Stimulated activated CD8-positive, alpha-beta memory T cell treated with anti-CD3 and anti-CD28 coated beads, Interleukin-7, amount 100 ng/mL, for 48 hours (primary cell): ENCODE data around the gene ALG13.

Source experiments
- DNase-seq, 2 donors: peaks; one replicate each; pipeline ENCODE4 v3.0.0-alpha.2; 2020; ENCODE audit warnings: low read depth in 1 of 2; ENCODE audit errors: extremely low read depth in 1 of 2

The ALG13 gene

DNA sequence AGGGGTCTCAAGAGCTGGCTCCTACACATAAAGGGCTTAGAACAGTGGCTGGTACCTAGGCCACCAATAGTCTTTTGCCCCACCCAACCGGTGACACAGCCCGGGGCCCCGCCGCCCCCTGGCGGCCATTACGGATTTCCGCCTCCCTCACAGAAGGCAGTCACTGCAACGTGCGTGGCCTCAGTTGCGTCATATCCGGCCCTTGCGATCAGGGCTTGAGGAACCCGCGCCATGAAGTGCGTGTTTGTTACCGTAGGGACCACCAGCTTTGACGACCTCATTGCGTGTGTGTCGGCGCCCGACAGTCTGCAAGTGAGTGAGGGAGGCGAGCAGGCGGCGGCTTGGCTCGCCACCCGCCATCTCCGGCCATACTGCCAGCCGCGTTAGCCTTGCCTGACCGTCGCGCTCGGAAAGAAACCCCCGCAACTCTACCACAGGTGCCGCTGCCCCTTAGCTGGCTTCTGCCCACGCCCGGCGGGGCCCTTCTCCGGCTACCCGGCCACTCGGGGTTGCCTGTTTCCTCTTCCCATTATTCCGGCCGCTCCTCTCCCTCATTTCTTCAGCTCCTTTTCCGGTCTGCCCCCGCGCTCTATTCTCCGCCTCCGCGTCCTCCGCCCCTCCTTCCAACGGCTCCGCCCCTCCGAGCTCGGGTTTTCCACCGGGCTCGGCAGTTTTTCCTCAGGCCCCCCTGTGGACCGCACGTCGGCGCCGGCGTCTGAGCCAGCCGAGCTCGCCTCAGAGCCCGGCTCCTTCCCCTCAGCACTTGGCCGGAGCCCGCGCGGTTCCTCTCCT is at the start of gene ALG13:
Gene ALG13 (plus strand): TSS at position 183 of the 792 bp plus-strand sequence. CDS start 49 bp downstream, at position 232.
- DNase-seq: peak; percentile 70 to 78

DNA sequence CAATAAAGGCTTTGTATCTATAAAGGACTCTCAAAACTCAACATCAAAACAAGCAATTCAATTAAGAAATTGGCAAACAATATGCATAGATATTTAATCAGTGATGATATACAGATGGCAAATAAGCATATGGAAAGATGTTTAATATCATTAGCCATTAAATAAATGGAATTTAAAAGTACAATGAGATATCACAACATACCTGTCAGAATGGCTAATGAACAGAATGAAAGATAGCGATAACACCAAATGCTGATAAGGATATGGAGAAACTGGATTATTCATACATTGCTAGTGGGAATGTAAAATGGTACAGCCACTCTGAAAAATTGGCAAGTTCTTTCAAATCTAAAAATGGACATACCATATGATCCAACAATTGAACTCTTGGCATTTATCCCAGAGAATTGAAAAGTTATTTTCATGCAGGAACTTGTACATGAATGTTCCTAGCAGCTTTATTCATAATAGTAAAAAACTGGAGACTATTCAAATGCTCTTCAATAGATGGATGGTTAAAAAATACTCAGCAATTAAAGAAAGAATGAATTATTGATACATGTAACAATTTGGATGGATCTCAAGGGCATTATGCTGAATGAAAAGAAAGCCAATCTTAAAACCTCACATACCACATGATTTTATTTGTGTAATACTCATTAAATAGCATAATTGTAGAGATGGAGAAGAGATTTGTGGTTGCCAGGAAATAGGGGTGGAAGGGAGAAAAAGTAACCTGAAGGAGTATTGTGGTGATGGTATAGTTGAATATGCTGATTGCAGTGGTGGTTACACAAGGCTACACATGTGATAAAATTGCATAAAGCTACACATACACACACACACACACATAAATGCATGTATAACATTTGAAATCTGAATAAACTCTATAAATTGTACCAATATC is 45.9 kb upstream of the ALG13 start:
- DNase-seq: no peak

DNA sequence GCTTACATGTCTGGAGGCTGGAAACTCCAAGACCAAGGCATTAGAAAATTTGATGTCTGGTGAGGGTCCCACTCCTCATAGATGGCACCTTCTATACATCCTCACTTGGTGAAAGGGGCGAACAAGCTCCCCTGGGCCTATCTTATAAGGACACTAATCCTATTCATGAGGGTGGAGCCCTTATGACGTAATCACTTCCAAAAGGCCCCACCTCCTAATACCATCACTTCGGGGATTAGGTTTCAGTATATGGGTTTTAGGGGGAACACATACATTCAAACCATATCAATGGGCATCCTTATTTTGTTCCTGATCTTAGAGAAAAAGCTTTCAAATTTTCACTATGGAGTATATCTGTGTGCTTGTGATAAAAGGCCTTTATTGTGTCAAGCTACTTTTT is 39.0 kb upstream of the ALG13 start:
- DNase-seq: no peak

DNA sequence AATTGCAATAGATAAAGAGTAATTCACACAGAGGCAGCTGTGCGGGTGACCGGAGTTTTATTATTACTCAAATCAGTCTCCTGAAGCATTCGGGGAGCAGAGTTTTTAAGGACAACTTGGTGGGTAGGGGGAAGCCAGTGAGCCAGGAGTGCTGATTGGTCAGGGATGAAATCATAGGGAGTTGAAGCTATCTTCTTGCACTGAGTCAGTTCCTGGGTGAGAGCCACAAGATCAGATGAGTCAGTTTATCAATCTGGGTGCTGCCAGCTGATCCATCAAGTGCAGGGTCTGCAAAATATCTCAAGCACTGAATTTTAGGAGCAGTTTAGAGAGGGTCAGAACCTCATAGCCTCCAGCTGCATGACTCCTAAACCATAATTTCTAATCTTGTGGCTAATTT is 35.8 kb upstream of the ALG13 start:
- peak in 1 of 2 donors; percentile 0 for DNase-seq

DNA sequence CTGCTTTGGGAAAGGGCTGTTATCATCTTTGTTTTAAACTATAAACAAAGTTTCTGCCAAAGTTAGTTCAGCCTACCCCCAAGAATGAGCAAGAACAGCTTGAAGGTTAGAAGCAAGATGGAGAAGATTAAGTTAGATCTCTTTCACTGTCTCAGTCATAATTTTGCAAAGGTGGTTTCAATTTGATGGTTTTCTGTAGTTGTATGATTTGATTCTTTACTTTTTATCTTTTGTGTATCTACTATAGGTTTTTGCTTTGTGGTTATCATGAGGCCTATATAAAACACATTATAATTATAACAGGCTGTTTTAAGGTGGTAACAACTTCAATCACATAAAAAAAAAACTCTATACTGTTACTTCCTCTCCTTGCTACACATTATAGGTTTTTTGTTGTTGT is 35.4 kb upstream of the ALG13 start:
- no peak for DNase-seq

DNA sequence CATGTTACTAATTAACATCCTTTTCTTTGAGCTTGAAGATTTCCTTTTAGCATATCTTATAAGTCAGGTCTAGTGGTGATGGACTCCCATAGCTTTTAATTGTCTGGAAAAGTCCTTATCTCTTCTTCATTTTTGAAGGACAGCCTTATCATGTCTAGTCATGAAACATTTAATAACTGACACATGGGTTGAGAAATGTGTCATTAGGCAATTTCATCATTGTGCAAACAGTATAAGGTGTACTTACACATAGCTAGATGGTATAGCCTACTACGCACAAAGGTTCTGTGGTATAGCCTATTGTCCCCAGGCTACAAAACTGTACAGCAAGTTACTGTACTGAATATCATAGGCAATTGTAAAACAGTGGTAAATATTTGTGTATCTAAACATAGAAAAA is 34.5 kb upstream of the ALG13 start:
- no peak for DNase-seq

DNA sequence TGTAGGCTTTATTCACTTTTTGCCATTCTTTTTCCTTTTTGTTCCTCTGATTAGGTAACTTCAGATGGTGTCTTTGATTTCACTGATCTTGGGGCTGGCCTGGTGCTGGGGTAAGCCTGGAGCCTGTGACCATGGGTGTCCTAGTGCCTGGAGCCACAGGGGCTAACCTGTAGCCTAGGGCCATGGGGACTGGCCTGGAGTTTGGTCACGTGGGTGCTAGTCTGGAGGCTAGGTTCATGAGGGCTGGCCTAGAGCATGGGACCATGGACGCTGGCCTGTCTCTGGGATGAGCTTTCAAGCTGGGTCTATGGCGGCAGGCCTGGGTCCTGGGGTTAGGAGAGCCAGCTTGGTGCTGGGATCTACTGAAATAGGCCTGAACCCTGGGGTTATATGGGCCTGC is 32.2 kb upstream of the ALG13 start:
- no peak for DNase-seq

DNA sequence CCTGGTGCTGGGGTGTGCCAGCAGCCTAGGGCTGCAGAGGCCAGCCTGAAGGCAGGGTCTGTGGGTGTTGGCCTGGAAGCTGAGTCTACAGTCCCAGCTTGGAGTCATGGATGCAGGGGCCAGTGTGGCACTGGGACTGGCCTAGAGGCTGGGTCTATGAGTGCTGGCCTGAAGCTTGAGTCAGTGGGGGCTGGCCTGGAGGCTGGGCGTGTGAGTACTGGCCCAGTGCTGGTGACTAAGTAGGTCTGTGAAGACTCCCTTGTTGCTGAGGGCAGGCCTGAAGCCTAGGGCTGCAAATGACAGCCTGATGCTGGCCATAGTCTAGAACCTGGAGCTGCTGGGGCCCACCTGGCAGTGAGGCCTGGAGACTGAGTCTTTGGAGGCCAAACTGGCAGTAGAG is 31.3 kb upstream of the ALG13 start:
- no peak for DNase-seq

DNA sequence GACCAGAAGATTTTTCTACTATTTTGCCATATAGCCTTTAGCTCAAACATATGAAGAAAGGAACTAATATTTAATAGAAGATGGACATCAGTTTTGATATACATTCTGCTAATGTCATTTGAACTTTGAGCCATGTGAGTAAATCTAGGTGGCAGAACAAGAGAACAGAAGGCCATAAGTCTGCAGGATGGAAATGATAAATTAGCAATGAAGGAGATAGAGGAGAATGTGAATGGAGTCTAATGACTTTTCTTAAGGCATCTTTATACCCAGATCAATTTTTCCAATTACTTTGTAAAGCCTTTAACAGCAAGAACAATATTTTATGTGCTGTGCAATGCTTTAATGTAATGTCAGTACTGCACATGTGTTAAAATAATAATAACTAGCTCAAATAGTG is 30.1 kb upstream of the ALG13 start:
- no peak for DNase-seq

DNA sequence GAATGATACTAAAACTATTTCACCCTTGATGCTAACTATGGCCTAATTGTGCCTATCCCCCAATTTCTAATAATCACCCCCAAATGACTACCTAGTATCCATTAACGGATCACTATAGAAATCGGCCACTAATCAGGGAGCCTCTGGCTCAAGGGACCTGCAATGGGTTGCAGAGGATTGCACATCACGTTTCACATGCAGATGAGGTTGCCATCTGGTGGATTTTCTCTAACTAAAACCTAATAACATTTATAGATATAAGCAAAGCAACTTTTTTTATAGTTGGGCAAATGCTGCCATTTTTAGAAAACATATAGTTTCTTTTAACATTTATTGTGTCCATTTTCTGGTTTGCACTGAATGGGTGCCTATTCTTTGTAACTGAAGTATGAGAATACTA is 28.3 kb upstream of the ALG13 start:
- DNase-seq: no peak

DNA sequence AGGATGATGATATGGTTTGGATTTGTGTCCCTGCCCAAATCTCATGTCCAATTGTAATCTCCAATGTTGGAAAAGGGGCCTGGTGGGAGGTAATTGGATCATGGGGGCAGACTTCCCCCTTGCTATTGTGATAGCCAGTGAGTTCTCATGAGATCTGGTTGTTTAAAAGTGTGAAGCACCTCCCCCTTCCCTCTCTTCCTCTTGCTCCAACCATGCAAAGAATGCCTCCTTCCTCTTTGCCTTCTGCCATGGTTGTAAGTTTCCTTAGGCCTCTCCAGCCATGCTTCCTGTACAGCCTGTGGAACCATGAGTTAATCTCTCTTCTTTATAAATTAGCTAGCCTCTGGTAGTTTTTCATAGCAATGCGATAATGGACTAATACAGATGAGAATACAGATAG is 19.7 kb upstream of the ALG13 start:
- DNase-seq: no peak

DNA sequence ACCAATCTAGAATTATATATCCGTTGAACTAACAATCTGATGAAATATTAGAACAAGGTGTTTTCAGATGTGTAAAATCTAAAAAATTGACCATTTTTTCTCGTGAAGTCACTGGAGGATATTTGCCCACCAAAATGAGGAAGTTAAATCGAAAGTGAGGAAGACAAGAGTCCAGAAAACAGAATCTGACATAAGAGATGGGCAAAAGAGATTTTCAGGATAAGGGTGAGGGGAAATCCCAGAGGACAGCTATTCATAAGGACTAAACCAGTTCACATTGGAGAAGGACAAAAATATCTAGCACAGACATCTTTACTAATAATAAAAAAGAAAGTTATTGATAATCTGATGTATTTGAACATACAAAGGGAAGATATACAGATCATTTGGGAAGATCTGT is 18.7 kb upstream of the ALG13 start:
- DNase-seq: no peak

DNA sequence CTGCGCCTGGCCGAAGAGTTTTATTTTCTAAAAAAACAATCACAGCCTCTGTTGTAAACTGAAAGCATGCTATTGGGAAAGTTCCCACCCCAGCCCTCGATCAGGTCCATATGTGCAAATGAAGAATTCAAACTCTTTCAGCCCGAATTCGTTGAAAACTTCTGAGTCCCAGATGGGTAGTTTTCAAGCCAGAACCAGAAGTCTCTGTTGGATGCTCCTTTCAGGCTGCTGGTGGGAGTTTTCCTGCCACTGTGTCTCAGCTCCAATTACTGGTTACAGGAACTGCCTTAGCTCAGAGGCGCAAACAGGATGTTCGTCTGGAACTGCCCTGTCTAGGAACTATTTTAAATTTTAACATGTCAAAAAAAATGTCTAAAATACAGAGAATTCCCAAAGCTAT is 9.3 kb upstream of the ALG13 start:
- no peak for DNase-seq

DNA sequence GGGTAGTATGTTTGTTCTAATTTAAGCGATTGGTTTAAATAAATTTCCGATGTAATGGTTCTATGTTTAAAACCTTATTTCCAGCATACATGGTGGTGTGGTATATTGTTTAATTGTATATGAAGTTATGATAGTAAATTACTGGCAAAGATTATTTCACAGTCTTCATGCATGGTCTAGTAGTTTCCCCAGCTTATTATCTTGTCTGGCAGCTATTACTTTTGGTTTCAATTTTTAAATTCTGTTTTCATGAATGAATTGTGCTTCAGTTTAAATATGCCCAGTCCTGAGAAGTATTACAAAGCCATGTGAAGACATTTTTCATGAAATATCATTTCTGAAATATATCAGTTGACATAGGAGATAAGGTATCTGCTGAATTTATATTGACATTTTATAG is 6.3 kb downstream of the ALG13 start:
- no peak for DNase-seq

DNA sequence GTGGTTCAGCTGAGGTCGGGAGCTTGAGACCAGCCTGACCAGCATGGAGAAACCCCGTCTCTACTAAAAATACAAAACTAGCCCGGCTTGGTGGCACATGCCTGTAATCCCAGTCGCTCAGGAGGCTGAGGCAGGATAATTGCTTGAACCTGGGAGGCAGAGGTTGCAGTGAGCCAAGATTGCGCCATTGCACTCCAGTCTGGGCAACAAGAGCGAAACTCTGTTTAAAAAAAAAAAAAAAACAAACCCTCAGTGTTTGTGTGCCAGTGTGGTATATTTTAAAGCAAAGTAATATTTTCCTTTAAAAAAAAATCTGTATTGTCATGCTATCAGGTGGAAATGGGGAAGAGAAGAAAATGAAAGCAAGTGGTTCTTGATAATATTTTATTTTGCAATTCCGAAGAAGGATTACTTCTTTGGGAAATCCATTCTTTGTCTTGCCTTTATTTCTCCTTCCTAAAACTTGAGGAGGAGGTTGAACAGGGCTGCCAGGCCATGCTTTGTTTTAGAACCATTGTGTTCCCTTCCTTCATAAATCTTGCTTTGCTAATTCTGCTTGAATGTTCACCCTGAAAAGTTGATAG is 14.4 kb downstream of the ALG13 start:
- DNase-seq: no peak

DNA sequence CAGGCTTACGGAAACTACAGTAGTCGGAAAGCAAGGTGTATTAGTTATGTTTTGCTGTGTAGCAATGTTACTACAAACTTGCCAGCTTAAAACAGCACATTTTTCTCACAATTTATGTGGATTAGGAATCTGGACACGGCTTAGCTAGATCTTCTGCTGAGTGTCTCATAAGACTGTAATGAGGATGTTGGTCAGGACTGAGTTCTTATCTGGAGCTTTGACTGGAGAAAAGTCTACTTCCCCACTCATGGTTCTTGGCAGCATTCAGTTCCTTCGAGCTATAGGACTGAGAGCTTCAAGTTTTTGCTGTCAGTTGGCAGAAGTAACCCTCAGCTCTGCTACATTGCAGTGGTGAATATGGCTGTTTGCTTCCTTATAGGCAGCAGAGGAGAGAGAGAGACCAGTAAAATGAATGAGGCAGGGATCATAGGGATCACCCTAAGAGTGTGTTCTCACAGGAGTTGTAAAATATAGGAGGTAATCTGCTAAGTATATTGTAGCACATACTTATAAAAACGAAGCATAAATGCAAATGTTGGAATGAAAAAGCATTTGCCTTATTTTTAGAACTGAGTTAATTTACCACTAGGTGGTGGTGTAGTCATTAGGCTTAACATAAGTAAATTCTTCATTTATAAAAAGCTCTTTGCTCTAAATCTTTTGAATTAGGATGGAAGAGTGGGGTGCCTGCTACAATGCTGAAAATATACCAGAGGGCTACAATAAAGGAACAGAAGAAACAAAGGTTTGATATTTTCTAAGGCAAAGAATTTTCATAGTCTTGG is 38.6 kb downstream of the ALG13 start:
- DNase-seq: no peak

DNA sequence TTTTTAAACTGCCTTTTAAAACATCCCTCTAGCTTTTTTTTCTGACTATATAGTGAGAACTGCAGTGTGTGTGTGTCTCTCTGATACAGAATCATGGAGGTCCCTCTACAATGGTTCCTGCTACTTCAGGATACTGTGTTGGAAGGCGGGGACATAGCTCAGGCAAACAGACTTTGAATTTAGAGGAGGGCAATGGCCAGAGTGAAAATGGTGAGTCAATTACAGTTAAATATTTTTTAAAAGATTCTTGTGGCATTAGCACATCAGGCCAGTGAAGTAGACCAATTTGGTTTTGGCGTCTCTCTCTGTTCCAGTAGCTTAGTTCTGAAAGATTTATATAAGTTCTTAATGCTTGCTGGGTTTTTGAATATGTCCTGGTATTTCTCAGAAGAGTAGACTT is 47.1 kb downstream of the ALG13 start:
- DNase-seq: no peak

DNA sequence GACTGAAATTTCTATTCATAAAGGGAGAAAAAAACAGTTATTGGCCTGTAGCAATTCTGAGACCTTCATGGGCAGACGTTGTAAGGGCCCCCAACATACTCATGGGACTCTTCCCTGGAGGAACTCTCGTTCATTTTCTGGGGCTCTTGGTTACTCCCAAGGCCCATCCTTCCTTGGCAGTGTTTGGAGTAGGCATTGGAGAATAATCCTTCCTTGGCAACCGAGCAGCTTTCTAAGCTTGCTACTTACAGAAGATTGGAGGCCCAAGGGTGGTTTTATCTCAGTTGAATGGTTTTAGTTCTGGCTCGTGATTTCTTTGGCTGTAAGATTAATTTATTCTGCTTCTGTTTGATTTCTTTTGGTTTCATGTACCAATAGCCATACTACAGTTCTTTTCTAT is 50.4 kb downstream of the ALG13 start:
- DNase-seq: no peak

DNA sequence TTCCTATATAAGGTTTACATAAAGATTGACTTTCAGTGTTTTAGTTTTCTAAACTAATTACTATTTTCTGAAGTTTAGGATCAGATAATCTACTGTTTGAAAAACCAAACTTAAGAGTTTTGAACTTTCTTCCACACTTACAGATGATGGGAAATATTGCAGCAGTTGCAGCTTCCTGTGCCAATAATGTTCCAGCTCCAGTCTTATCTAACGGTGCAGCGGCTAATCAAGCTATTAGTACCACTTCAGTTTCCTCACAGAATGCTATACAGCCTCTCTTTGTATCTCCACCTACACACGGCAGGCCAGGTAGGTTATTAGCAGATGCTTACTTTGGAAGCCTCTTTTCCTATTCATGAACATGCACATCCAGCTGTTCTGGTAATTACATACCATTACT is 55.6 kb downstream of the ALG13 start:
- DNase-seq: no peak

DNA sequence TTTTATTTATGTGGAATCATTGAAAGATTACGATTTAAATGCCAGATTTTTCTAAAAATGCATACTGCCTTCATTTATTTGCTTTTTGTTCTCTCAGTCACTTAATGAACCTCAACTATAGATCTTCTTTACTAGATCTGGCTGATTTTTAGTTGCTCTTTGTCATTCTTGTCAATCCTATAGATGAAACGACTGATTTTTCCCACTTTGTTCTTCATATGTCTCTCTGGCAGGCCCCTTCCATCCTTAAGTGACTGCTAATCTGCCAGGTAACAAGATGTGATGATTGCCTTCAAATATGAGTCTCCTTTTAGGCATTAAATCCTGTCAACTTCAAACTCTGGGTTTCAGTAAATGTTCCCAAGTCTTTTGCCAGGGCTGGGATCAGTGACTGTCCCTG is 61.0 kb downstream of the ALG13 start:
- no peak for DNase-seq

DNA sequence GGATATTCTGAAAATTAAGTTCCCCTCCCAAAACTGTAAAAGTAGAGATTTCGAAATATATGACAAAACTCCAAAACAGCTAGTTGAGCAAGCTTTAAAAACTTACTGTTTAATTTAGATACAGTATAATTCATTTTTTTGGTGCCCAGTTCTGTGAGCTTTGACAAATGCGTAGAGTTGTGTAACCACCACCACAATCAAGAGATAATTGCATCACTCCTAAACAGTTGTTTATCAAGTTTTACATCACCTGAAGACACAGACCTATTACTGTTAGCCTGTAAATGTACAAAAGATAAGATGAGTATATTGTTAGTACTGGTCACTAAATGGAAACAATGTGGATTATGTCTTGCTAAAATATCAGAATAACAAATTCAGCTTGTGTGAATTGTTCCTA is 62.3 kb downstream of the ALG13 start:
- DNase-seq: no peak
